ENCODE data around the gene ZNF280B. TPM values are rescaled to one million over a fixed set of nuclear protein-coding genes. Genes with fewer than 3 reads are reported as not detected.

ZNF280B gene
- total RNA-seq, 1 experiment from 2014 or later = 5.5 TPM

DNA sequence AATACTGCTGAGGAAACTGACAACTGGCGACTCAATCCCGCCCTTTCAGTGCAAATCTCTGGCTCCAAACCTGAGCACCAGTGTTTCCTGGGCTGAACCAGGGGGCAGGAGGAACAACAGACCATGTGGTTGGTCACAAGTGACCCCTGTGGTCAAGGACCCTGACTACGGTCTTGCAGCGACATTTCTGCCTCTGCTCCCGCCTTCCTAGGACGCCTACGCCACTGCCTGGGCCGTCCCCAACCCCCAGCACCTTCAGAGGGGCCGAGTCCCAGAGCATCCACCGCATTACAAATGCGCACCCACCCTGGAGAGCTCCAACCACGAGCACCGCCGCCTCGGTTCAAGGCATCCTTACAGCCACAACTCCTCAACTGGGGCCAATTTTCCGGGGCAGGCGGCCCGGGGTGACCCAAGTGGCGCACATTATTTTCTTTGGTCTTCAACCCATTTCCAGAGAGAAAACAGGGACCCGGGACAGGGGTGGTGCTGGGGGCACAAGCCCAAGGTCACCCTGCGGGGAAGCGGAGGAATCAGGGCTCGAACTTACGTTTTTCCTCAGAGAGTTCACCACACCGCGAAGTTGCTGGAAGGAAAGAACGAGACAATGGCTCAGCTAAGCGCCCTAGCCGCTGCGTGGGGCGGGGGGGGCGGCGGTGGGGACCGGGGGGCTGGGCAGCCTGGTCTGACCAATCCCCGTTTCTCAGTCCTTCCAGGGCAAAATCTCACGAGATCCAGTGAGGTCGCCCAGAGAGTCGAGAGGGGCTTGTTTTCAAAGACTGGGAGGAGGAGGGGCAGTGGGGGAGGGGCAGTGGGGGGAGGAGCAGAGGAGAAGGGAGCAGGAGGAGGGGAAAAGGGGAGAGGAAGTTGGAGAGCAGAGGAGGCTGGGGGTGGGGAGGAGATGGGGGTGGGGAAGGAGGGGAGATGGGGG is 48.7 kb upstream of the ZNF280B start (continued):
- TF ChIP-seq YY1 (IDR thresholded peaks at IDR 0.05; ENCODE audit: extremely low read depth, insufficient replicate concordance, low read depth, low read length) (no peak), JUND (IDR thresholded peaks at IDR 0.05) (no peak), POLR2AphosphoS5 (IDR thresholded peaks at IDR 0.05; ENCODE audit: low read depth, low read length) (no peak), EZH2phosphoT487 (IDR thresholded peaks at IDR 0.05; ENCODE audit: borderline replicate concordance) (no peak), SP1 (IDR thresholded peaks at IDR 0.05; ENCODE audit: low read depth) (no peak), TCF7L2 (IDR thresholded peaks at IDR 0.05; ENCODE audit: borderline replicate concordance, extremely low read depth, insufficient read depth, insufficient read length) (no peak), CBX3 (IDR thresholded peaks at IDR 0.05; ENCODE audit: low read depth) (no peak)

DNA sequence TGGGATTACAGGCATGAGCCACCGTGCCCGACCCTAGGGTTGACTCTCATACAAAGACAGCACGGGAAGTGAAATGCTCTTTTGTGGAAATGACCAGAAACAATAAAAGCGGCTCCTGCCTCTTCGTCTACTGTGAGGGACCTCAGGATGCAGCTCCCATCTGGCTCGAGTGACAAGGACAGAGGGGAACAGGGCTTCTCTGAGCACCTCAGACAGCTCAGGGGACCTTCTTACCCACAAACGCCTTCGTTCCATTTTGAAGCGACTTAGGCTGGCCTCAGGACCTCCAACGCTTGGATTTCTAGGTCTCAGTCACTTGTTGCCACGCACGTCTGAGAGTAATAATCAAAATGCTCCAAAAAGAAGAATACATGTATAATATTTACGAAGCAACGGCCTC is 48.0 kb upstream of the ZNF280B start:
- no peak for TF ChIP-seq FOSL1 (IDR thresholded peaks at IDR 0.05; ENCODE audit: low read depth)
- TF ChIP-seq EZH2phosphoT487 (IDR thresholded peaks at IDR 0.05; ENCODE audit: borderline replicate concordance) = no peak
- no peak for TF ChIP-seq YY1 (IDR thresholded peaks at IDR 0.05; ENCODE audit: extremely low read depth, insufficient replicate concordance, low read depth, low read length)
- TF ChIP-seq, protein P1, sequence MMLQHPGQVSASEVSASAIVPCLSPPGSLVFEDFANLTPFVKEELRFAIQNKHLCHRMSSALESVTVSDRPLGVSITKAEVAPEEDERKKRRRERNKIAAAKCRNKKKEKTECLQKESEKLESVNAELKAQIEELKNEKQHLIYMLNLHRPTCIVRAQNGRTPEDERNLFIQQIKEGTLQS (IDR thresholded peaks at IDR 0.05) = no peak
- no peak for TF ChIP-seq SRF (IDR thresholded peaks at IDR 0.05; ENCODE audit: low read depth)
- TF ChIP-seq RAD21 (IDR thresholded peaks at IDR 0.05; ENCODE audit: low read depth) = no peak
- TF ChIP-seq ZFX (IDR thresholded peaks at IDR 0.05) = no peak
- TF ChIP-seq, protein P2, sequence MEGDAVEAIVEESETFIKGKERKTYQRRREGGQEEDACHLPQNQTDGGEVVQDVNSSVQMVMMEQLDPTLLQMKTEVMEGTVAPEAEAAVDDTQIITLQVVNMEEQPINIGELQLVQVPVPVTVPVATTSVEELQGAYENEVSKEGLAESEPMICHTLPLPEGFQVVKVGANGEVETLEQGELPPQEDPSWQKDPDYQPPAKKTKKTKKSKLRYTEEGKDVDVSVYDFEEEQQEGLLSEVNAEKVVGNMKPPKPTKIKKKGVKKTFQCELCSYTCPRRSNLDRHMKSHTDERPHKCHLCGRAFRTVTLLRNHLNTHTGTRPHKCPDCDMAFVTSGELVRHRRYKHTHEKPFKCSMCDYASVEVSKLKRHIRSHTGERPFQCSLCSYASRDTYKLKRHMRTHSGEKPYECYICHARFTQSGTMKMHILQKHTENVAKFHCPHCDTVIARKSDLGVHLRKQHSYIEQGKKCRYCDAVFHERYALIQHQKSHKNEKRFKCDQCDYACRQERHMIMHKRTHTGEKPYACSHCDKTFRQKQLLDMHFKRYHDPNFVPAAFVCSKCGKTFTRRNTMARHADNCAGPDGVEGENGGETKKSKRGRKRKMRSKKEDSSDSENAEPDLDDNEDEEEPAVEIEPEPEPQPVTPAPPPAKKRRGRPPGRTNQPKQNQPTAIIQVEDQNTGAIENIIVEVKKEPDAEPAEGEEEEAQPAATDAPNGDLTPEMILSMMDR (IDR thresholded peaks at IDR 0.05 in 2 of 3, conservative IDR thresholded peaks at IDR 0.05 in 1 of 3; ENCODE audit: borderline replicate concordance in 1 of 3, insufficient read depth in 1 of 3, low read depth in 2 of 3, low read length in 2 of 3) = no peak
- no peak for TF ChIP-seq ZNF274 (IDR thresholded peaks at IDR 0.05; ENCODE audit: low read depth, low read length)
- no peaks in the 10 kb centered on the region for H4K20me1 ChIP-seq (ENCODE audit: insufficient read depth)
- H3K4me2 ChIP-seq (ENCODE audit: low read length) = no peak overlapping the region
- BruUV-seq (replicated peaks) = no TSS peak
- H3K27ac ChIP-seq (ENCODE audit: low read depth, low read length) = no peak overlapping the region
- H3K9me2 ChIP-seq (ENCODE audit: insufficient read depth) = no peaks in the 10 kb centered on the region
- no peaks in the 10 kb centered on the region for H3K9me3 ChIP-seq (ENCODE audit: control insufficient read depth in 1 of 2, insufficient read depth in 1 of 2, low read depth in 1 of 2, low read length in 2 of 2)
- H3K4me3 ChIP-seq (replicated peaks in 1 of 2; ENCODE audit: low read depth in 1 of 2, low read length in 2 of 2) = no peak overlapping the region
- H2AFZ ChIP-seq (ENCODE audit: low read depth, low read length, poor library complexity, severe bottlenecking) = no peak overlapping the region
- ATAC-seq = no peak
- ChIA-PET RAD21 (ENCODE audit: low non-redundant PET in 1 of 2, low total read pairs in 2 of 2, uncharacterized antibody in 2 of 2, unreplicated experiment in 2 of 2) (no interaction called here), POLR2A (no interaction called here), CTCF (no interaction called here)
- no peaks in the 10 kb centered on the region for H3K27me3 ChIP-seq (ENCODE audit: insufficient read depth, low read length)
- intact Hi-C loops (cut with micrococcal nuclease) = no loop called here
- no peak overlapping the region for H3K9ac ChIP-seq (ENCODE audit: low read length)
- 0 out of 4 replicates have a peak, but pooled peaks cover 0 to 3% of the 10 kb centered on the region in 2 experiments for H3K36me3 ChIP-seq (ENCODE audit: control insufficient read depth in 1 of 2, insufficient read depth in 2 of 2, low read length in 2 of 2)
- H3K79me2 ChIP-seq (ENCODE audit: insufficient read depth, low read length) = no peaks in the 10 kb centered on the region
- H3K4me1 ChIP-seq (ENCODE audit: control insufficient read depth in 1 of 2, insufficient read depth in 2 of 2, low read length in 2 of 2) = peaks cover 0 to 11% of the 10 kb centered on the region in 2 experiments; a peak in 2 of 4 replicates
- DNase-seq (ENCODE audit: low read depth, low spot score) = no peak

All from HCT116 (cell line).